Neuronal stem cell (in vitro differentiated cells): ENCODE measurements around the gene CNTNAP2.
"Not testable (repeated sequence)": the region's sequence is repeated elsewhere in the genome, so short reads cannot be mapped to it uniquely, and the experiment has no call there.

Experiments
- DNase-seq: peaks from one replicate; pipeline ENCODE4 v3.0.0-alpha.2; 2013; ENCODE audit warnings: low spot score
- H2AFZ ChIP-seq: one replicate; pipeline ENCODE4 v1.6.1; 2013; ENCODE audit warnings: mild to moderate bottlenecking, low read length, inconsistent platforms
- H2AK5ac ChIP-seq: 2 replicates; pipeline ENCODE4 v1.6.1; 2013; ENCODE audit warnings: low read depth, mild to moderate bottlenecking, inconsistent platforms, low read length, moderate library complexity, mixed read lengths
- H2BK120ac ChIP-seq: 2 replicates; pipeline ENCODE4 v1.6.1; 2013; ENCODE audit warnings: low read depth, mild to moderate bottlenecking, inconsistent platforms, low read length, moderate library complexity, mixed read lengths
- H2BK12ac ChIP-seq: one replicate; pipeline ENCODE4 v1.6.1; 2013; ENCODE audit warnings: low read length, inconsistent platforms
- H2BK15ac ChIP-seq: 2 replicates; pipeline ENCODE4 v1.6.1; 2013; ENCODE audit warnings: mild to moderate bottlenecking, low read length, inconsistent platforms, mixed read lengths
- H2BK5ac ChIP-seq: one replicate; pipeline ENCODE4 v1.6.1; 2013; ENCODE audit warnings: inconsistent platforms, mild to moderate bottlenecking, low read length, moderate library complexity
- H3K14ac ChIP-seq: one replicate; pipeline ENCODE4 v1.6.1; 2013; ENCODE audit warnings: low read length, inconsistent platforms
- H3K18ac ChIP-seq: 2 replicates; pipeline ENCODE4 v1.6.1; 2013; ENCODE audit warnings: low read length, inconsistent platforms
- H3K23ac ChIP-seq: 2 replicates; pipeline ENCODE4 v1.6.1; 2013; ENCODE audit warnings: low read depth, mild to moderate bottlenecking, mixed read lengths, low read length, inconsistent platforms; ENCODE audit not compliant: poor library complexity
- H3K27ac ChIP-seq: replicated peaks from 3 replicates; pipeline ENCODE4 v1.5.1; 2013; ENCODE audit warnings: low read length, inconsistent platforms
- H3K27me3 ChIP-seq, 3 experiments: 2 replicates each; pipeline ENCODE4 v1.6.1; 2013; ENCODE audit warnings: low read length in 3 of 3, mild to moderate bottlenecking in 2 of 3, inconsistent platforms in 1 of 3, low read depth in 1 of 3, mixed read lengths in 1 of 3, moderate library complexity in 1 of 3; ENCODE audit not compliant: control insufficient read depth in 3 of 3, insufficient read depth in 3 of 3
- H3K36me3 ChIP-seq, 2 donors: replicated peaks in 1 of 2; 2 replicates each; pipeline ENCODE4 v1.6.1; 2013; ENCODE audit warnings: low read length in 2 of 2; ENCODE audit not compliant: control insufficient read depth in 2 of 2, insufficient read depth in 2 of 2
- H3K4ac ChIP-seq: 2 replicates; pipeline ENCODE4 v1.6.1; 2013; ENCODE audit warnings: inconsistent platforms, mild to moderate bottlenecking, low read length, moderate library complexity
- H3K4me1 ChIP-seq, 2 donors: 1 replicate in 1 of 2; 2 replicates in 1 of 2; pipeline ENCODE4 v1.6.1; 2013; ENCODE audit warnings: low read length in 2 of 2, low read depth in 1 of 2; ENCODE audit not compliant: control insufficient read depth in 2 of 2, insufficient read depth in 1 of 2
- H3K4me2 ChIP-seq: one replicate; pipeline ENCODE4 v1.6.1; 2013; ENCODE audit warnings: mild to moderate bottlenecking, low read length, inconsistent platforms; ENCODE audit not compliant: insufficient read depth, poor library complexity, severe bottlenecking
- H3K4me3 ChIP-seq, 2 donors: 2 replicates each; pipeline ENCODE4 v1.5.1; 2013; ENCODE audit warnings: low read length in 2 of 2, mild to moderate bottlenecking in 2 of 2, inconsistent platforms in 1 of 2, moderate library complexity in 1 of 2
- H3K79me1 ChIP-seq: one replicate; pipeline ENCODE4 v1.6.1; 2013; ENCODE audit warnings: low read depth, mild to moderate bottlenecking, inconsistent platforms, low read length, moderate library complexity
- H3K9ac ChIP-seq: one replicate; pipeline ENCODE4 v1.6.1; 2013; ENCODE audit warnings: mild to moderate bottlenecking, low read depth, low read length, inconsistent platforms; ENCODE audit not compliant: poor library complexity
- H3K9me3 ChIP-seq, 2 donors: replicated peaks in 1 of 2; 2 replicates each; pipeline versions ENCODE3 to v1.6.1; 2013; ENCODE audit warnings: low read length in 2 of 2, mild to moderate bottlenecking in 2 of 2, inconsistent platforms in 1 of 2, low read depth in 1 of 2, mixed read lengths in 1 of 2, moderate library complexity in 1 of 2; ENCODE audit not compliant: control insufficient read depth in 2 of 2, insufficient read depth in 1 of 2
- H4K8ac ChIP-seq: one replicate; pipeline ENCODE4 v1.6.1; 2013; ENCODE audit warnings: low read depth, mild to moderate bottlenecking, inconsistent platforms, low read length, moderate library complexity
- H4K91ac ChIP-seq: one replicate; pipeline ENCODE4 v1.6.1; 2013; ENCODE audit warnings: low read length, low read depth, mild to moderate bottlenecking, inconsistent platforms; ENCODE audit not compliant: poor library complexity
- WGBS, 2 donors: extraction: QIAGEN DNeasy Blood & Tissue Kit; methylation state at CpG; one replicate each; pipeline ENCODE4 v1.1.7; 2013; ENCODE audit warnings: missing lambda C conversion rate in 2 of 2, mixed read lengths in 1 of 2; ENCODE audit not compliant: insufficient read length in 2 of 2, insufficient replicate concordance in 1 of 2; ENCODE audit errors: extremely low coverage in 2 of 2; 5-methylcytosine and 5-hydroxymethylcytosine counted together

The CNTNAP2 gene

DNA sequence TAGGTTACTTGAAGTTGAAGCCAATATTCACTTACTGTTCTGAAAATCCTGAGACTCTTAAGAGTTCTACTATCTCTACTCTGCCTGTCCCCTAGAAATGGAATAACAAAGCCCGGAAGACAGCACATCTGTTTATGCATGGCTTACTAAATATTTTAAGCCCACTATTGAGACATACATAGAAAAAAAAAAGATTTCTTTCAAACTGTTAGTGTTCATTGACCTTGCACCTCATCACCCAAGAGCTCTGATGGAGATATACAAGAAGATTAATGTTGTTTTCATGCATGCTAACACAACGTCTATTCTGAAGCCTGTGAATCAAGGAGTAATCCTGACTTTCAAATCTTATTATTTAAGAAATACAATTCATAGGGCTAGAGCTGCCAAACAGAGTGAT lies 1614.7 kb downstream of the CNTNAP2 start:
- H3K4me1 ChIP-seq = no peaks in the 10 kb centered on the region
- no peaks in the 10 kb centered on the region for H3K27me3 ChIP-seq

DNA sequence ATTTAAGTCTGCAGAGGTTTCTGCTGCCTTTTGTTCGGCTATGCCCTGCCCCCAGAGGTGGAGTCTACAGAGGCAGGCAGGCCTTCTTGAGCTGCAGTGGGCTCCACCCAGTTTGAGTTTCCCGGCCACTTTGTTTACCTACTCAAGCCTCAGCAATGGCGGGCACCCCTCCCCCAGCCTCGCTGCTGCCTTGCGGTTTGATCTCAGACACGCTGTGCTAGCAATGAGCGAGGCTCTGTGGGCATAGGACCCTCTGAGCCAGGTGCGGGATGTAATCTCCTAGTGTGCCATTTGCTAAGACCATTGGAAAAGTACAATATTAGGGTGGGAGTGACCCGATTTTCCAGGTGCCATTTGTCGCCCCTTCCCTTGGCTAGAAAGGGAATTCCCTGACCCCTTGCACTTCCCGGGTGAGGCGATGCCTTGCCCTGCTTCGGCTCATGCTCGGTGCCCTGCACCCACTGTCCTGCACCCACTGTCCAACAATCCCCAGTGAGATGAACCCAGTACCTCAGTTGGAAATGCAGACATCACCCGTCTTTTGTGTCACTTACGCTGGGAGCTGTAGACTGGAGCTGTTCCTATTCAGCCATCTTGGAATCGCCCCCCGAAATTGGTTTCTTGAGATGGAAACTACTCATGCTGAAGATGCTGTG lies 1621.1 kb downstream of the CNTNAP2 start:
- not testable (repeated sequence) for H3K4me3 ChIP-seq, H4K91ac ChIP-seq, H3K14ac ChIP-seq, H3K9me3 ChIP-seq, H2AFZ ChIP-seq, H2BK5ac ChIP-seq, H3K27ac ChIP-seq, H2BK15ac ChIP-seq, H3K27me3 ChIP-seq, H4K8ac ChIP-seq, H3K18ac ChIP-seq, H3K36me3 ChIP-seq, H2AK5ac ChIP-seq, H3K79me1 ChIP-seq, H2BK120ac ChIP-seq, H3K4ac ChIP-seq, H2BK12ac ChIP-seq, H3K4me2 ChIP-seq, DNase-seq, H3K4me1 ChIP-seq, H3K23ac ChIP-seq, H3K9ac ChIP-seq
- WGBS, 2 donors = no CpG with 5 or more reads among the region's 18 CpGs

More for the DNA sequence above, 1614.7 kb downstream of the CNTNAP2 start:
- no peak overlapping the region for H3K27ac ChIP-seq
- H2AFZ ChIP-seq = no peak overlapping the region
- H2BK5ac ChIP-seq = no peak overlapping the region
- H3K36me3 ChIP-seq = no peaks in the 10 kb centered on the region
- no CpG with 5 or more reads among the region's 2 CpGs for WGBS, 2 donors
- H4K91ac ChIP-seq = no peak overlapping the region
- H3K9me3 ChIP-seq = no peaks in the 10 kb centered on the region
- no peak overlapping the region for H2BK12ac ChIP-seq
- no peaks in the 10 kb centered on the region for H3K79me1 ChIP-seq
- H3K14ac ChIP-seq = no peak overlapping the region
- H3K4me2 ChIP-seq = no peak overlapping the region
- no peak overlapping the region for H2BK120ac ChIP-seq
- H3K23ac ChIP-seq = no peak overlapping the region
- no peak overlapping the region for H3K4me3 ChIP-seq
- H3K18ac ChIP-seq = no peak overlapping the region
- no peak overlapping the region for H2BK15ac ChIP-seq
- H2AK5ac ChIP-seq = no peak overlapping the region
- no peak for DNase-seq
- H3K4ac ChIP-seq = no peak overlapping the region
- no peak overlapping the region for H3K9ac ChIP-seq
- H4K8ac ChIP-seq = no peak overlapping the region

DNA sequence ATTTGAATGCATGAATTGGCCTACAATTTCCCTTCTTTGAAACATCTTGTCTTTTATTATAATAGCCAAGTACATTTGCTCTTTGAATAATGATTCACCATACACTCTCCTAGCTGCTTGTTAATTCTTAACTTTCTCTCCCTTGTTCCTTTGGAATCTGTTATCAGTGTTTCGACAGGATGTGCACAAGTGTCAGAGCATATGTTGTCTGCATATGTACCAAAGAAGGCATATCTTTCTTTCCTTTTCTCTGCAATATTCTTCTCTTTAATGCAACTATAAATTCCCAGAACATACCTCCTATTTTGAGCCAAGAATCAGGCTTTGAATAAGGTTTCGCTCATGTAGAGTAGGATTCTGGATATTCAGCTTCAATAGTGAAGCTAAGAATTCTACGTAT lies 1625.7 kb downstream of the CNTNAP2 start:
- no peak overlapping the region for H2BK15ac ChIP-seq
- peaks cover 0 to 2% of the 10 kb centered on the region in 2 donors for H3K9me3 ChIP-seq
- no peak overlapping the region for H2BK120ac ChIP-seq
- no CpG with 5 or more reads among the region's 3 CpGs for WGBS, 2 donors
- no peak overlapping the region for H4K91ac ChIP-seq
- H3K36me3 ChIP-seq = no peaks in the 10 kb centered on the region
- H3K4me1 ChIP-seq = no peaks in the 10 kb centered on the region
- H3K9ac ChIP-seq = no peak overlapping the region
- no peak overlapping the region for H3K14ac ChIP-seq
- H2AK5ac ChIP-seq = no peak overlapping the region
- H3K27me3 ChIP-seq = no peaks in the 10 kb centered on the region
- no peak overlapping the region for H3K4me2 ChIP-seq
- no peak overlapping the region for H3K4me3 ChIP-seq
- no peak overlapping the region for H3K18ac ChIP-seq
- no peak overlapping the region for H3K23ac ChIP-seq
- H3K79me1 ChIP-seq = no peaks in the 10 kb centered on the region
- H2BK12ac ChIP-seq = no peak overlapping the region
- no peak overlapping the region for H3K27ac ChIP-seq
- H2BK5ac ChIP-seq = no peak overlapping the region
- no peak overlapping the region for H4K8ac ChIP-seq
- no peak for DNase-seq
- H3K4ac ChIP-seq = no peak overlapping the region
- H2AFZ ChIP-seq = no peak overlapping the region

DNA sequence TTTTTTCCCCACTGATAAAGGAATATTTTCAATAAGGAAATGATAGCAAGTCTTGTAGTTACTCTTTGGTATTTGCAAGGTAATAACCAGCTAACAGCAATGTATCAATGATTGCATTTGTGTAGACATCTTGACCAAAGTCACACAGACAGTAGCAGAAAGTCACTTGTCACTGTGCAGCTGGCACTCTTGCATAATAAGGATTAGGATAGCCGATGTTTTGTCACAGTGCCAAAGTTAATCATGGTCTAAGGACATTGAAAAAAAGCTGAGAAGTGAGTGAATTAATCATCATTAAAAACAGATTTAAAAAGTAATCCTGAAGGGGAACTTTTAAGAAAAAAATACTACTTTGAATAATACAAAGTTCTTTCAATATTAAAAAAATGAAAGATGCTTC lies 1639.7 kb downstream of the CNTNAP2 start:
- no peak overlapping the region for H2AK5ac ChIP-seq

More for the DNA sequence above, 1639.7 kb downstream of the CNTNAP2 start:
- Histone ChIP-seq H3K14ac (no peak overlapping the region), H3K27ac (no peak overlapping the region), H3K4me1 (peaks cover 0 to 1% of the 10 kb centered on the region in 2 donors), H2AFZ (no peak overlapping the region), H3K9me3 (no peaks in the 10 kb centered on the region), H3K79me1 (no peaks in the 10 kb centered on the region), H3K9ac (no peak overlapping the region), H3K4me3 (no peak overlapping the region), H2BK5ac (no peak overlapping the region), H4K8ac (no peak overlapping the region), H3K4ac (no peak overlapping the region), H4K91ac (no peak overlapping the region), H3K27me3 (no peaks in the 10 kb centered on the region), H3K18ac (no peak overlapping the region), H2BK120ac (no peak overlapping the region), H3K36me3 (no peaks in the 10 kb centered on the region), H2BK15ac (no peak overlapping the region), H3K4me2 (no peak overlapping the region), H2BK12ac (no peak overlapping the region), H3K23ac (no peak overlapping the region)
- no CpG with 5 or more reads among the region's 1 CpG for WGBS, 2 donors
- no peak for DNase-seq
